GM19438 (cell line): Measurements from ENCODE around the gene GNB1L.
"Not testable (repeated sequence)": the region's sequence is repeated elsewhere in the genome, so short reads cannot be mapped to it uniquely, and the experiment has no call there.

ENCODE experiments used
- ATAC-seq: cut with Tn5 transposase; IDR thresholded peaks from one replicate; pipeline ENCODE4 v1.9.1; 2021; ENCODE audit warnings: low read depth; ENCODE audit not compliant: unreplicated experiment

GNB1L gene

GRCh38 chr22:19846620-19847344 is 7.9 kb downstream of the GNB1L start:
- ATAC-seq = no peak

DNA sequence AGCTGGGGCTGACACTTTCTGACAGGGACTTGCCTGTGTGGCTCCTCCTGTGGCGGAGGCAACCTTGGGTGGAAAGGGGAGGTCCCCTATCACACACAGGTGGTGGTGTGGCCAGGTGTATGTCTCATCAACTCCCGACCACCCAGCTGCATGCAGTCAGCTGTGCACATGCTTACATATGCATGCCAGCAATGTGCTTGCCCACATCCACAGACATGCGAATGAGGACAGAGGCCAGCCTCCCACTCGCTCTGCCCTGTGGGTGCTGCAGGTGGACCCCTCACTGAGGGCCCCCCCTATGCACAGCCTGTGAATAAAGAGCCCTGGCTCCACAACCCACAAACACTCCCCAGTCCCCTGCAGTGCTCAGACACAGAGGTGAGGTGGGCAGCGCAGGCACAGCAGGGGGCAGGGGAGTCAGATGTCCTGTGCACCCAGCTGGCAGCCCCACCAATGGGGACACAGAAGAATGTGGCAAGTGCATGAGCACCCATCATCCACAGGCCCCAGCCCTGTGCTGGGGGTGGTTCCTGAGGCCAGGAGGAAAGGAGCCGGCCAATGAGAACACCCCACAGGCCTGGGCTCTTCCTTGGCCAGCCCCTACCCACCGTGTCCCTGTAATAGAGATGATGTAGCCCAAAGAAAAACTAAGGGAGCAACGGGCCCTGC is 9.5 kb downstream of the GNB1L start:
- ATAC-seq = no peak

DNA sequence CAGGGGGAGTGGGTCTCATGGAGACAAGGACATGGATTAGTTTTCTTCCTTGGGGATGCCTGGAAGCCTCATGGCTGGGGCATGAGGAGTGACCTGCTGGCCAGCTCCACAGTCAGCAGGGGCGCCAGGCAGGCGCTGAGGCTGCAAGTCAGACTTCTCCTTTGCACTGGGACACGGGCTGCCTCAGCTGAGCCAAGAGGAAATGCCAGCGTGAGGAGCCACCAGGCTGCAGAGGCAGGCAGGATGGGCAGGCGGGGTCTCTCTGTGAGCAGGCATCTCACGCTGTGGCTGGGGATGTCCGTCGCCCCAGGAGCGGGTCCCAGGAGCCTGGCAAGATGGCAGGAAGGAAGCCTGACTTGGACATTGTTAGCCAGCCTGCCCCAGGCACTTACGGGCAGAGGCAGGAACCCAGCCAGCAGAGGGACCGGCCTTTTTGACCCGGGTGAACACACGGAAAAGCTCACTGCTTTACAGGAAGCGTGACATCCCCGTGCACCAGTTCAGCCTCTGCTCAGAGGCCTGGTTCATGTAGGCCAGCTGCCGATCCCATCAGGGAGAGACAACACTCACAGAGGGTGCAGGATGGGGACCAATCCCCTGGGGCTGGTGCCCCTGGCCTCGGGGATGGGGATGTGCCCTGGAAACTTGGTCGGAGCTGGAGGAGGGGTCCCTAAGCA is 10.2 kb downstream of the GNB1L start:
- ATAC-seq = no peak

DNA sequence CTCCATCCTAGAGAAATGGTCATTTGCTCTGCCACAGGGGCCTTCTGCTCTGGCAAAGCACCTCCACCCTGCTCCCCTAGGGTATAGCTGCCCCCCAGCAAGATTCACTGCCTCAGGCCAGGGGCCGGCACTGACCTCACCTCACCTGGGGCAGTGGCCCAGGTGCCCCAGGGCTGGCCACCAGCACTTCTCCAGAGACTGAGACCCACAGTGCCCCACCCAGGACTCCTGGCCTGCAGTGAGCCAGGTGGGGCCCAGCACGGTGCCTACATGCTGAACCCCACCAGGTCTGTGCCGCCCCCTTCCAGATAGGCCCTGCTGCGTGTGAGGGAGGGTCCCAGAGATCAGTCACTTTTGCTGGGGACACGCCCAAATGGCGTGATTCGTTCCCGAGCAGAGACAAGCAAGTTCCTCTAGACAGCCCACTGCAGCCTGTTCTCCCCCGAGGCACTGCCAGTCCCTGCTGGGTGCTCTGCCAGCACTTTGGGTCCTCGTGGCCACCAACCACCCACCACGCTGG is 10.8 kb downstream of the GNB1L start:
- ATAC-seq = no peak

- no peak for ATAC-seq
Observed at GRCh38 chr22:19843107-19843856, 11.4 kb downstream of the GNB1L start.

- no peak for ATAC-seq
Observed at GRCh38 chr22:19842393-19843106, 12.1 kb downstream of the GNB1L start.

DNA sequence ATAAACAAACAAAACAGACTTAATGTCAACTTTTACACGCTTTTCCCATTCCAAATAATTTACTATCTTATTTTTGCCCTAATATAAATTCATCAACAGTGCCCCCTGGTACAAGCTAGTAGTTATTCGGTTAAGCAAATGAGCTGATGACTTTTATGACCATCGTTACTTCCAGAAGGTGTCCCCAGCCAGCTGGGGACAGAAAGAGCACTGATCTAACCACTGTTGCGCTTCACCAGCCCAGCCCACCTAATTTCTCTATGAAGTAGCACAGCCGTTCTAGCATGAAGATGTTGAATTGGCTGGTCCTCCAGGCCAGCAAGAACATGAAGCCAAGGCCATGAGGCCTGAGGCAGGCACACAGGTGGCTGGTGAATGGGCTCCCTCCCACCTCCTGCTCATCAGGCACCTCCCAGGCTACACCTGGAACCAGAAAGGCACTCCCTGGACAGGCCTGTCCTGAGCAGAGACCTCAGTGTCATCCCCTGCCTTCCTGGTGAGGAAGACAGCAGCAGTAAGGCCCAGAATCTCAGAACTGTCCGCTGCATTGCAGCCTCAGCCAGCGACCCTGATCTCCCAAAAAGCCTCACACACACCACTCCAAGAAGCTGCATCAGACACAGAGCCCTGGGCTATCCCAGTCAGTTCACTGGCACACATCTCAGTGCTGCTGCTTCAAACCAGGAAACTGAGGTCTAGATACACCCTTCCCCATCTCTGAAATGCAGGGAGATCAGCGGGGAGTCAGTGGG is 12.9 kb downstream of the GNB1L start:
- no peak for ATAC-seq

DNA sequence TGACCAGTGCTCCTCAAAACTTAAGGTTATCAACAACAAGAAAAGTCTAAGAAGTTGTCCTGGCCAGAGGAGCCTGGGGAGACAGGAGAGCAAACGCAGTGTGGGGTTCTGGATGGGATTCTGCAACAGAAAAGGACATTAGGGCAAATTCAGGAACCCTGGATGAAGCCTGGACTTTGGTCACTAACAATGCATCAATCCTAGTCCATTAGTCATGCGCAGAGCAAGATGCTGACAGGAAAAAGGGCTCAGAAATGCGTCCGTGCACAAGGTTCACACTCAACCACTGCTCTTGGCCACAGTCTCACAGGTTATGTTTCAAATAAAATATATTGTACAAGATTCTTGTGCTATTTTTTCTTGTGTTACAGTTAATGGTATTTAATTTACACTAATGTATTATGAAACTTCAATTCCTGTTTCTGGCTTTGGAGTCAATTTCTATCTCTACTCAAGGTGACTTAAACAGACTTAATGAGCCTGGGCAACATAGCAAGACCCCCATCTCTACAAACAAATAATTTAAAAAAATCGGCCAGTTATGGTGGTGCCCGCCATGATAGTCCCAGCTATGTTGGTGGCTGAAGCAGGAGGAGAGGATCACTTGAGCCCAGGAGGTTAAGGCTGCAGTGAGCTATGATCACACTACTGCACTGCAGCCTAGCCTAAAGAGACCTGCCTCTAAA is 13.6 kb downstream of the GNB1L start:
- no peak for ATAC-seq

GRCh38 chr22:19840059-19840458 is 14.6 kb downstream of the GNB1L start:
- ATAC-seq = no peak

GRCh38 chr22:19837915-19838314 is 16.8 kb downstream of the GNB1L start:
- no peak for ATAC-seq

- no peak for ATAC-seq
Observed at GRCh38 chr22:19836512-19836911, 18.2 kb downstream of the GNB1L start.

DNA sequence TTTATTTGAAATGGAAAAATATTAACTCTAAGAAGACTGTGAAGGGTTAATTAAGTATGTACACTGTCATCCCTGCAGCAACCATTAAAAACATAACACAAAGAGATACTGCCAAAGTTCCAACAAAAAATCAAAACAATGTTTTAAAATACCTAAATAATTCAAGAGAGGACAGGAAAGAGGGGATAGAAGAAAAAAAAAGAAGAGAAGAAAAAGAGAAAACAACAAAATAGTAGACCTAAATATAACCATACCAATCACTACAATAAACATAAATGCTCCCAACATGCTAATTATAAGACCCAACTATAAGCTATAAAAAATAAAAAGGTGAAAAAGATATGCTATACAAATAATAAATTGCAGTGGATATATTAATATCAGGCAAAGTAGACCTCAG is 20.1 kb downstream of the GNB1L start:
- no peak for ATAC-seq

GRCh38 chr22:19833327-19833726 is 21.3 kb downstream of the GNB1L start:
- not testable (repeated sequence) for ATAC-seq

DNA sequence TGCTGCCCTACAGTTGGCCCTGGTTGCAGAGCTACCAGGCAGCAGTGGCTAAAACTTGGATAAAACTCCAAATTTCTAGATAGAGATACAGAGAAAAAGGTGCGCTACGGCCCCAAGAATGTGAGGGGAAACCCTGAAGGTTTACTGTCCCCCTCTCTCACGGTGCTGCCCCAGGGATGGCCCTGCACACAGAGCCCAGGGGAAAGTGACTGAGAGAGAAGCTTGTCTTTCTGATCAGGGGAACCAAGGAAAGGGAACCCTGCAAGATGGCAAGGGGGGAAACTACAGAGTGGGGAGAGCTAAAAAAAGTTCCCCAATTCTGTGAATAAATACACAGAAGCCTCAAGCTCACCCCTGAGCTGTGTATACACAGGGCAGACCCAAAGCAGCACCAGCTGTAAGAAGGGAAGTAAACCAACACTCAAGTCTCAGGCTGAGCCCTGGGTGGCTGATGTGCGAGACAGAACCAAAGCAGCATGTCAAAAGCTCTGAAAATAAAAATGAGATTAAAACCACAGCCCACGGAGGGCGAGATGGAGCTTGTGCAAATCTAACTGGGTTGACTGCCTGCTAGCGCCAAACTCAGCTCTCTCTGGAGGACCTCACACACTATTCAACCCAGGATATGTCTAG is 22.1 kb downstream of the GNB1L start:
- no peak for ATAC-seq

DNA sequence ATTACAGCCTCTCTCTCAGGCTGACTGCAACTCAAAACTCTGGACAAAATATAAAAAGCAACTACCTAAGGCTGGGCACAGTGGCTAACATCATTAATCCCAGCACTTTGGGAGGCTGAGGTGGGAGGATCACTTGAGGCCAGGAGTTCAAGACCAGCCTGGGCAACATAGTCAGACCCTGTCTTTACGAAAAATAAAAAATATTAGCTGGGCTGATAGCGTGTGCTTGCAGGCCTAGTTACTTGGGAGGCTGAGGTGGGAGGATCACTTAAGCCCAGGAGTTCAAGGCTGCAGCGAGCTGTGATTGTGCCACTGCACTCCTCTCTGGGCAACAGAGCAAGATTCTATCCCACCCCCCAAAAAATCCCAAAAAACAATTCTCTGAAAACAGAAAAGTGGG is 22.7 kb downstream of the GNB1L start:
- not testable (repeated sequence) for ATAC-seq

DNA sequence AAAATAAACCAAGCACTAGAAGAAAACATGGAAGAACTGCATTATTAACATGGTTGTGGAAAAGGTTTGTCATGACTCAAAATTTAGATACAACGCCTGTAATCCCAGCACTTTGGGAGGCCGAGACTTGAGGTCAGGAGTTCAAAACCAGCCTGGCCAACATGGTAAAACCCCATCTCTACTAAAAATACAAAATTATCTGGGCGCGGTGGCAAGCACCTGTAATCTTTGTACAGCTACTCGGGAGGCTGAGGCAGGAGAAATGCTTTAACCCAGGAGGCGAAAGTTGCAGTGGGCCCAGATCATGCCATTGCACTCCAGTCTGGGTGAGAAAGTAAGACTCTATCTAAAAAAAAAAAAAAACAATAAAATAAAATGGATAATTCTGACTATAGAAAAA is 23.7 kb downstream of the GNB1L start:
- ATAC-seq = no peak

DNA sequence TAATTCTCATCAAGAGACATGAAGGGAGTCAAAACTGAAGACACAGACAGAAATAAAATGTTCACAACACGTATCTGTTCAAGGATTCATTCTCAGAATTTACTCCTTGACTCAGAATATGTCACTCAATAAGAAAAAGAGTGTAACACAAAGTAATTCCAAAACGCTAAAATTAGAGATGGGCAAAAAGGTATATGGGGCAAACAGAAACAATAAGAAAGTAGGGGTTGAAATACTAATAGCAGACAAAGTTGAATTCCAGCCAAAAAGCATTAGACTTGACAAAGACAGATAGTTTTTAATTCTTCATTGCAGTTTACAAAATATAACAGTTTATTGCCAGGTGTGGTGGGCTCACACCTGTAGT is 26.7 kb downstream of the GNB1L start:
- no peak for ATAC-seq

DNA sequence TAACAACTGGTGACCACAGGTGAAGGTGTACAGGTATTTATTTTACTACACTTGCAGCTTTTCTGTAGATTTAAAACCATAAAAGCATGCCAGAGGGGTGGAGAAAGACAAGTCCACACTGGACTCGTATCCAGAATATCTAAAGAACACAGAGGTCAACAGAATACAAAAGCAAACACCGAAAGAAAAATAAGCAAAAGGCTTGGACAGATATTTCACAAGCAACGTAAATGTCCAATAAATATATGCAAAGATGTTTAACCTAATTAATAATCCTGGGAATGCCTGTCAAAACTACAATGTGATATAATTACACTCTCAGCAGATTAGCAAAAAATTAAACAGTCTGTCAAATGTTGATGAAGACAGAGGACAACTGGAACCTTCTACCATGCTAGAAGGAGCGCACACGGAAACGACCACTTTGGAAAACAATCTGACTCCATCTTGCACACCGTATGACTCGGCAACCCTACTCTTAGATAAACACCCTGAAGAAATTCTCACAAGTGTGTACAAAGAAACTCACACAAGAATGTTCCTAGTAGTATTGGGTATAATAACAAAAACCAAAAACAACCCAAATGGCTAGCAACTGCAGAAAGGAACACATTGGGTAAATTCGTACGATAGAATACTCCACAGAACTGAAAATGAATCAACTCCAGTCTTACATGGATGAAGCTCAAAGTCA is 27.2 kb downstream of the GNB1L start:
- ATAC-seq = no peak
